GM12864 (cell line): ENCODE results near the gene SNX22.
"Not testable (repeated sequence)": the region's sequence is repeated elsewhere in the genome, so short reads cannot be mapped to it uniquely, and the experiment has no call there.

Experiments used
- DNase-seq: peaks from one replicate; pipeline ENCODE4 v3.0.0-alpha.2; 2011; ENCODE audit warnings: low read depth
- H3K4me3 ChIP-seq: 2 replicates; pipeline ENCODE4 v1.5.1; 2011; ENCODE audit warnings: mild to moderate bottlenecking, low read depth, low read length, control low read depth
- TF ChIP-seq, protein P1 (sequence below): IDR thresholded peaks from 2 replicates; pipeline ENCODE4 v1.5.1; 2011; ENCODE audit warnings: low read depth, mild to moderate bottlenecking, moderate library complexity, low read length, control low read depth, inconsistent platforms; ENCODE audit errors: missing control alignments

Gene SNX22

DNA sequence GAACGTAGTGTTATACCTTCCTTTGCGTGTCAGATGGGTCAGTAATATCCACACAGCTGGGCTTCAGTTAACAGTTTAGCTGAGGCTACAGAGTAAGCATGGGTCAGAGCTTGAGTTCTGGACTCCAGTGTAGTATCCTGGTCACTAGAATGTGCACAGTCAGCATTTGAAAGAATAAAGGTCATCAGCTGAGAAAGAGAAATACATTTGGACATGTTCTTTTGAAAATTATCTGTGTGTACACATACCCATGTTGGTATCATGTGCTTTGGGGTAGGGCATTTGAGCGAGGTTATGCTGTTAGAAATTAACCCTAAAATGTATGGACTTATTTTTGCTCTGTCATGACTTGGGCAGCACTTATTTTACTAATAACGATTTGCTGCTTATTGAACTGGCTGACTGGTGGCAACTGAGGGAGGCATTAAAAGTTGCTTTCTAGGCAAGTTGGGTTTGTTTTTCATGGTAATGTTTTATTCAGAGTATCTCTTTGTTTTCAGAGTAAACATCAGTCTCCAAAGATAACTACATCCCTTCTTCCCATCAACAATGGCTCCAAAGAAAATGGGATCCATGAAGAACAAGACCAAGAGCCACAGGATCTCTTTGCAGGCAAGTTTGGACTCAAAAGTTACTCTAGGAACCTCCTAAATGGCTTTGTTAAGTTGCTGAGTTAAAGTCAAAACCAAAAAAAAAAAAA is 39.3 kb upstream of the SNX22 start:
- TF ChIP-seq, protein P1, sequence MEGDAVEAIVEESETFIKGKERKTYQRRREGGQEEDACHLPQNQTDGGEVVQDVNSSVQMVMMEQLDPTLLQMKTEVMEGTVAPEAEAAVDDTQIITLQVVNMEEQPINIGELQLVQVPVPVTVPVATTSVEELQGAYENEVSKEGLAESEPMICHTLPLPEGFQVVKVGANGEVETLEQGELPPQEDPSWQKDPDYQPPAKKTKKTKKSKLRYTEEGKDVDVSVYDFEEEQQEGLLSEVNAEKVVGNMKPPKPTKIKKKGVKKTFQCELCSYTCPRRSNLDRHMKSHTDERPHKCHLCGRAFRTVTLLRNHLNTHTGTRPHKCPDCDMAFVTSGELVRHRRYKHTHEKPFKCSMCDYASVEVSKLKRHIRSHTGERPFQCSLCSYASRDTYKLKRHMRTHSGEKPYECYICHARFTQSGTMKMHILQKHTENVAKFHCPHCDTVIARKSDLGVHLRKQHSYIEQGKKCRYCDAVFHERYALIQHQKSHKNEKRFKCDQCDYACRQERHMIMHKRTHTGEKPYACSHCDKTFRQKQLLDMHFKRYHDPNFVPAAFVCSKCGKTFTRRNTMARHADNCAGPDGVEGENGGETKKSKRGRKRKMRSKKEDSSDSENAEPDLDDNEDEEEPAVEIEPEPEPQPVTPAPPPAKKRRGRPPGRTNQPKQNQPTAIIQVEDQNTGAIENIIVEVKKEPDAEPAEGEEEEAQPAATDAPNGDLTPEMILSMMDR = no peak
- no peak overlapping the region for H3K4me3 ChIP-seq
- DNase-seq = no peak

DNA sequence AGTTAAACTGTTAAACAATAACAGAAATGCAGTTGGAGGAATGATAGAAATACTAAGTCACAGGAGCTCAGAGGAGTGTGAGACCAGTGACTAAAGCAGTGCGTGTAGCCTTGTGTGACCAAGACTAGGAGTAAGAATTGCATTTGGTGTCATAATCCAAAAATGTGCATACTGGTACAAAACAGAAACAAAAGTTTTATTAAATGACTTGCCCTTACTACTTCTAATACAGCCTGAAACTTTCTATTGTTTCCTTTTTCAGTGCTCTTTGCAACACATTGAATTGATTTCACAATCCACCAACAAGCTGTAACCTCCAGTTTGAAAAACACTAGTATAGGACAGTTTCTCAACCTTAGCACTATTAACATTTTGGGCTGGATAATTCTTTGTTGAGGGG is 38.6 kb upstream of the SNX22 start:
- TF ChIP-seq, protein P1 = no peak
- H3K4me3 ChIP-seq = no peak overlapping the region
- DNase-seq = no peak

DNA sequence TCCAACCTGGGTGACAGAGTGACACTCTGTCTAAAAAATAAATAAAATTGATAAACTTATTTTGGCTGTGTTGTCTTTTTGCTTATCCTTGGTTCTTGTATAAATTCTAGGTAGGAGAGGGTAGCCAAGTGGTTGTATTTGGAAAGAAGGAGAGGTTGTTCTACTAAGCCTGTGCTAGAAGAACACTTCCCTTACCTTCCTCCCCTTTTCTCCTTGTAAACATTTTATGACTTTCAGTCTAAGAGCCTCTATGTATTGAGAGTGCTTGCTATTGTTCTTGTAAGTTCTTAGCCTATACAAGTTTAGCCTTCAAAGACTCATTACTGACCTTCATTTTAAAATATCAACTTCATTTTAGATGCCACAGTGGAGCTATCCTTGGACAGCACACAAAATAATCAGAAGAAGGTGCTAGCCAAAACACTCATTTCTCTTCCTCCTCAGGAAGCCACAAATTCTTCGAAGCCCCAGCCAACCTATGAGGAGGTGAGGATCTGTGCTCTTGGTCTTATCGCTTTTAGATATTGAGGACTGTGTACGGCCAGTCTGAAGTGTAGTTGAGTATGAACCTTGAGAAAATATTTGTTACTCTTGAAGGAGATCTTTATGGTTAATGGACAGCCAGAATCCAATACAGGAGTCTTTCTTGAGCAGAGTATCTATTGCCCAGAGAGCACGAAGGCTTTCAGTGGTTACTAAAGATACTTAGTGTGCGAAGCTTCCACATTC is 33.6 kb upstream of the SNX22 start:
- TF ChIP-seq, protein P1 = no peak
- no peak overlapping the region for H3K4me3 ChIP-seq
- DNase-seq = no peak

GRCh38 chr15:64120322-64120721 is 31.2 kb upstream of the SNX22 start:
- not testable (repeated sequence) for DNase-seq, H3K4me3 ChIP-seq

GRCh38 chr15:64121614-64122013 is 29.9 kb upstream of the SNX22 start:
- TF ChIP-seq, protein P1 = no peak
- no peak for DNase-seq
- H3K4me3 ChIP-seq = no peak overlapping the region

DNA sequence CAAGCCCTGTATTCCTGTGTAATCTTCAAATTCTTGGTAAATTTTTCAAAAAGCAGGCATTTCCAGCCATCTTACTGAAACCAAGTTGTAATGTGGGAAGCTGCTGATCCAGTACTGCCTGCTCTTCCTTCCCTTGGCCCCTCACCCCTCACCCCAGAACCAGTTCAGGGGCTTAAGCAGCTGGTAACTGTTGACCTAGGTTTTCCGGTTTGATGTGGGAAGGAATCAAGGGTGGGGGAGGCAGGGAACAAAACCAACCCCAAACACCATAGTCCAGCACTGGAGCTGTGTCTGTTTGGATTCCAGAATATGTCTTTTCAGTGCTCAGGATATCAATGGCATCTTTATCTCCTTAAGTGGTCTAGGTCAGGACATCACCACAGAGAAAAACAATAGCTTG is 29.1 kb upstream of the SNX22 start:
- H3K4me3 ChIP-seq = no peak overlapping the region
- no peak for DNase-seq
- TF ChIP-seq, protein P1 = no peak

- H3K4me3 ChIP-seq = no peak overlapping the region
- no peak for DNase-seq
- TF ChIP-seq, protein P1 = no peak
Observed at GRCh38 chr15:64122936-64123351, 28.6 kb upstream of the SNX22 start.
